NCI-H2081 treated with DMSO at 0.1 percent for 48 hours (cell line): ENCODE data around the gene IGSF6.
"Not testable (repeated sequence)": the region's sequence is repeated elsewhere in the genome, so short reads cannot be mapped to it uniquely, and the experiment has no call there.

Source experiments
- DNase-seq: peaks from one replicate; lab custom pipeline; 2025; lab: John Stamatoyannopoulos, UW

The IGSF6 gene

GRCh38 chr16:21653571-21653970 is 1.2 kb upstream of the IGSF6 start:
- DNase-seq, result no peak

GRCh38 chr16:21651515-21651914 is 893 bp downstream of the IGSF6 start:
- DNase-seq, result no peak

GRCh38 chr16:21650521-21650920 is 1.9 kb downstream of the IGSF6 start:
- no peak for DNase-seq

- DNase-seq, result not testable (repeated sequence)
Observed at GRCh38 chr16:21649826-21650406, 2.5 kb downstream of the IGSF6 start.

- no peak for DNase-seq
Observed at GRCh38 chr16:21647562-21648164, 4.7 kb downstream of the IGSF6 start.

- no peak for DNase-seq
Observed at GRCh38 chr16:21646721-21647561, 5.5 kb downstream of the IGSF6 start.

- no peak for DNase-seq
Observed at GRCh38 chr16:21646091-21646490, 6.3 kb downstream of the IGSF6 start.

- no peak for DNase-seq
Observed at GRCh38 chr16:21645261-21645721, 7.1 kb downstream of the IGSF6 start.

GRCh38 chr16:21644674-21645073 is 7.7 kb downstream of the IGSF6 start:
- no peak for DNase-seq

GRCh38 chr16:21643785-21644184 is 8.6 kb downstream of the IGSF6 start:
- no peak for DNase-seq

- DNase-seq, result no peak
Observed at GRCh38 chr16:21642861-21643260, 9.5 kb downstream of the IGSF6 start.

GRCh38 chr16:21641916-21642315 is 10.5 kb downstream of the IGSF6 start:
- no peak for DNase-seq

- DNase-seq, result no peak
Observed at GRCh38 chr16:21639493-21639892, 12.9 kb downstream of the IGSF6 start.

- DNase-seq, result no peak
Observed at GRCh38 chr16:21638573-21638975, 13.8 kb downstream of the IGSF6 start.

- no peak for DNase-seq
Observed at GRCh38 chr16:21637032-21637968, 15.1 kb downstream of the IGSF6 start.

- not testable (repeated sequence) for DNase-seq
Observed at GRCh38 chr16:21635694-21636093, 16.7 kb downstream of the IGSF6 start.

GRCh38 chr16:21634216-21634615 is 18.2 kb downstream of the IGSF6 start:
- no peak for DNase-seq

- DNase-seq, result not testable (repeated sequence)
Observed at GRCh38 chr16:21631951-21632575, 20.3 kb downstream of the IGSF6 start.

- DNase-seq, result not testable (repeated sequence)
Observed at GRCh38 chr16:21631376-21631775, 21.0 kb downstream of the IGSF6 start.

- not testable (repeated sequence) for DNase-seq
Observed at GRCh38 chr16:21630866-21631265, 21.5 kb downstream of the IGSF6 start.
